ENCODE data around the gene CEP112. TPM values are rescaled to one million over a fixed set of nuclear protein-coding genes. Genes with fewer than 3 reads are reported as not detected.
A peak's percentile ranks its signal among the peaks of the same experiment; 100 is the strongest.

Gene CEP112
- total RNA-seq, 6 donors from 2014 or later = 14.3 to 70.2 (median 31.0) TPM

GRCh38 chr17:65797809-65798208, 394.1 kb downstream of the CEP112 start:
- Histone ChIP-seq H3K36me3 (no peaks in the 10 kb centered on the region), H3K4me1 (no peaks in the 10 kb centered on the region), H3K27me3 (no peaks in the 10 kb centered on the region), H3K9me3 (peaks cover 0 to 11% (median 6%) of the 10 kb centered on the region in 4 donors), H3K4me3 (no peak overlapping the region), H3K27ac (no peak overlapping the region)
- WGBS, 2 donors = 60 to 68% methylated on average over 3 of the region's 3 CpGs
- ATAC-seq (ENCODE audit: low FRiP score in 2 of 2) = no peak
- TF ChIP-seq EP300 (IDR thresholded peaks at IDR 0.05) (no peak), CTCF (IDR thresholded peaks at IDR 0.05) (peak in 2 of 6 experiments; percentile 12 to 15), POLR2A (IDR thresholded peaks at IDR 0.05) (no peak), POLR2AphosphoS5 (IDR thresholded peaks at IDR 0.05) (no peak)
- DNase-seq = no peak

- Histone ChIP-seq H3K27me3 (no peaks in the 10 kb centered on the region), H3K4me3 (no peak overlapping the region), H3K36me3 (no peaks in the 10 kb centered on the region), H3K27ac (no peak overlapping the region), H3K4me1 (no peaks in the 10 kb centered on the region), H3K9me3 (peaks cover 0 to 7% (median 4%) of the 10 kb centered on the region in 4 donors)
- WGBS, 2 donors = 88 to 100% methylated on average over 1 of the region's 1 CpG
- no peak for TF ChIP-seq CTCF (IDR thresholded peaks at IDR 0.05)
- TF ChIP-seq POLR2AphosphoS5 (IDR thresholded peaks at IDR 0.05) = no peak
- no peak for TF ChIP-seq POLR2A (IDR thresholded peaks at IDR 0.05)
- no peak for TF ChIP-seq EP300 (IDR thresholded peaks at IDR 0.05)
- DNase-seq (no peak), ATAC-seq (ENCODE audit: low FRiP score in 2 of 2) (no peak)
These were observed 394.8 kb downstream of the CEP112 start for GRCh38 chr17:65797101-65797500.

GRCh38 chr17:65794572-65794971, 397.4 kb downstream of the CEP112 start:
- 59 to 63% methylated on average over 5 of the region's 5 CpGs for WGBS, 2 donors
- no peaks in the 10 kb centered on the region for H3K27me3 ChIP-seq
- H3K4me1 ChIP-seq = no peaks in the 10 kb centered on the region
- H3K4me3 ChIP-seq = no peak overlapping the region
- ATAC-seq (ENCODE audit: low FRiP score in 2 of 2) (peak in 1 of 2 donors; percentile 65), DNase-seq (no peak)
- no peaks in the 10 kb centered on the region for H3K36me3 ChIP-seq
- H3K27ac ChIP-seq = no peak overlapping the region
- no peak for TF ChIP-seq EP300 (IDR thresholded peaks at IDR 0.05)
- peak in 5 of 6 experiments; percentile 31 to 56 (median 38) for TF ChIP-seq CTCF (IDR thresholded peaks at IDR 0.05)
- no peak for TF ChIP-seq POLR2AphosphoS5 (IDR thresholded peaks at IDR 0.05)
- H3K9me3 ChIP-seq = no peaks in the 10 kb centered on the region

- Histone ChIP-seq H3K27ac (no peak overlapping the region), H3K27me3 (no peaks in the 10 kb centered on the region), H3K4me1 (peaks cover 0 to 6% (median under 1%) of the 10 kb centered on the region in 4 donors), H3K9me3 (no peaks in the 10 kb centered on the region), H3K36me3 (no peaks in the 10 kb centered on the region), H3K4me3 (no peak overlapping the region)
- DNase-seq (no peak), ATAC-seq (ENCODE audit: low FRiP score in 2 of 2) (no peak)
- TF ChIP-seq POLR2A (IDR thresholded peaks at IDR 0.05) (no peak), CTCF (IDR thresholded peaks at IDR 0.05) (no peak), POLR2AphosphoS5 (IDR thresholded peaks at IDR 0.05) (no peak), EP300 (IDR thresholded peaks at IDR 0.05) (no peak)
- WGBS, 2 donors = 80 to 82% methylated on average over 4 of the region's 4 CpGs
These were observed 401.7 kb downstream of the CEP112 start for GRCh38 chr17:65790241-65790640.

- TF ChIP-seq CTCF (IDR thresholded peaks at IDR 0.05) (no peak), POLR2AphosphoS5 (IDR thresholded peaks at IDR 0.05) (no peak), POLR2A (IDR thresholded peaks at IDR 0.05) (no peak), EP300 (IDR thresholded peaks at IDR 0.05) (no peak)
- Histone ChIP-seq H3K9me3 (no peaks in the 10 kb centered on the region), H3K36me3 (no peaks in the 10 kb centered on the region), H3K27me3 (no peaks in the 10 kb centered on the region), H3K27ac (no peak overlapping the region), H3K4me3 (no peak overlapping the region), H3K4me1 (peaks cover 9 to 17% (median 11%) of the 10 kb centered on the region in 4 donors)
- WGBS, 2 donors = 94 to 97% methylated on average over 1 of the region's 1 CpG
- no peak for ATAC-seq (ENCODE audit: low FRiP score in 2 of 2)
- no peak for DNase-seq
These were observed 404.4 kb downstream of the CEP112 start for GRCh38 chr17:65787503-65787902.
